SK-N-SH treated with all-trans-retinoic acid at 6 μM for 48 hours (cell line): Measurements from ENCODE around the gene BICC1.

ENCODE experiments used
- ATAC-seq: fragments of 200-7000 bp; cut with Tn5 transposase; 3 replicates; pipeline ENCODE4 v1.9.1; 2020; ENCODE audit warnings: mild to moderate bottlenecking, moderate library complexity
- ARNTL ChIP-seq: fragments of 450-650 bp; formaldehyde crosslinking; IDR thresholded peaks from 2 replicates; pipeline ENCODE4 v1.5.0; 2020; ENCODE audit warnings: low read depth, mild to moderate bottlenecking, moderate library complexity, borderline replicate concordance
- BACH2 ChIP-seq: fragments of 250-450 bp; sonication (Bioruptor Pico); IDR thresholded peaks from 2 replicates; pipeline ENCODE4 v1.9.0; 2021; ENCODE audit warnings: mild to moderate bottlenecking, borderline replicate concordance
- CREB5 ChIP-seq: fragments of 250-450 bp; sonication (Bioruptor Pico); IDR thresholded peaks from 2 replicates; pipeline ENCODE4 v1.5.1; 2020; ENCODE audit warnings: low read depth, mild to moderate bottlenecking, moderate library complexity
- CSDC2 ChIP-seq: fragments of 250-450 bp; sonication (Bioruptor Pico); IDR thresholded peaks from 2 replicates; pipeline ENCODE4 v1.5.0; 2020; ENCODE audit warnings: mild to moderate bottlenecking, moderate library complexity
- CSRNP3 ChIP-seq: fragments of 250-450 bp; sonication (Bioruptor Pico); IDR thresholded peaks from 2 replicates; pipeline ENCODE4 v1.5.1; 2021; ENCODE audit warnings: mild to moderate bottlenecking, moderate library complexity
- ESRRG ChIP-seq: fragments of 250-450 bp; sonication (Bioruptor Pico); IDR thresholded peaks from 2 replicates; pipeline ENCODE4 v1.6.1; 2021; ENCODE audit warnings: mild to moderate bottlenecking
- GLIS3 ChIP-seq: fragments of 250-450 bp; sonication (Bioruptor Pico); IDR thresholded peaks from 2 replicates; pipeline ENCODE4 v1.5.0; 2020; ENCODE audit warnings: mild to moderate bottlenecking, moderate library complexity
- ISL1 ChIP-seq: fragments of 250-450 bp; sonication (Bioruptor Pico); IDR thresholded peaks from 2 replicates; pipeline ENCODE4 v2.1.2; 2022; ENCODE audit warnings: mild to moderate bottlenecking, moderate library complexity
- OSR1 ChIP-seq: fragments of 250-450 bp; sonication (Bioruptor Pico); IDR thresholded peaks from 2 replicates; pipeline ENCODE4 v1.8.0; 2022; ENCODE audit warnings: moderate library complexity, mild to moderate bottlenecking, inconsistent platforms
- PATZ1 ChIP-seq: fragments of 250-450 bp; sonication (Bioruptor Pico); IDR thresholded peaks from 2 replicates; pipeline ENCODE4 v1.8.0; 2020; ENCODE audit warnings: mild to moderate bottlenecking, moderate library complexity, borderline replicate concordance
- POU6F1 ChIP-seq: fragments of 250-450 bp; sonication (Bioruptor Pico); IDR thresholded peaks from 2 replicates; pipeline ENCODE4 v1.8.0; 2021; ENCODE audit warnings: low read depth, mild to moderate bottlenecking, moderate library complexity, borderline replicate concordance
- PPARA ChIP-seq: fragments of 250-450 bp; sonication (Bioruptor Pico); IDR thresholded peaks from 2 replicates; pipeline ENCODE4 v1.5.0; 2020; ENCODE audit warnings: mild to moderate bottlenecking, borderline replicate concordance
- RARB ChIP-seq: fragments of 250-450 bp; sonication (Bioruptor Pico); IDR thresholded peaks from 2 replicates; pipeline ENCODE4 v1.8.0; 2021; ENCODE audit warnings: mild to moderate bottlenecking, moderate library complexity
- SNAI2 ChIP-seq: fragments of 250-450 bp; sonication (Bioruptor Pico); IDR thresholded peaks from 2 replicates; pipeline ENCODE4 v1.5.0; 2020; ENCODE audit warnings: mild to moderate bottlenecking, moderate library complexity
- TCF4 ChIP-seq: fragments of 250-450 bp; sonication (Bioruptor Pico); IDR thresholded peaks from 2 replicates; pipeline ENCODE4 v1.8.0; 2021; ENCODE audit warnings: mild to moderate bottlenecking, moderate library complexity, borderline replicate concordance
- TOX ChIP-seq: fragments of 250-450 bp; sonication (Bioruptor Pico); IDR thresholded peaks from 2 replicates; pipeline ENCODE4 v1.8.0; 2021; ENCODE audit warnings: mild to moderate bottlenecking, moderate library complexity, borderline replicate concordance
- TSHZ2 ChIP-seq: fragments of 250-450 bp; sonication (Bioruptor Pico); IDR thresholded peaks from 2 replicates; pipeline ENCODE4 v1.5.0; 2020; ENCODE audit warnings: mild to moderate bottlenecking, moderate library complexity
- ZC3H10 ChIP-seq: fragments of 250-450 bp; sonication (Bioruptor Pico); IDR thresholded peaks from 2 replicates; pipeline ENCODE4 v1.5.1; 2021; ENCODE audit warnings: mild to moderate bottlenecking, moderate library complexity
- ZFP3 ChIP-seq: fragments of 250-450 bp; sonication (Bioruptor Pico); IDR thresholded peaks from 2 replicates; pipeline ENCODE4 v1.5.0; 2020; ENCODE audit warnings: mild to moderate bottlenecking, moderate library complexity
- ZNF565 ChIP-seq: fragments of 450-650 bp; formaldehyde crosslinking; conservative IDR thresholded peaks from 2 replicates; pipeline ENCODE4 v1.5.0; 2020; ENCODE audit warnings: low read depth, mild to moderate bottlenecking, moderate library complexity
- ZNF70 ChIP-seq: fragments of 450-650 bp; formaldehyde crosslinking; IDR thresholded peaks from 2 replicates; pipeline ENCODE4 v1.5.0; 2020; ENCODE audit warnings: mild to moderate bottlenecking, moderate library complexity
- ZNF8 ChIP-seq: fragments of 450-650 bp; formaldehyde crosslinking; IDR thresholded peaks from 2 replicates; pipeline ENCODE4 v1.5.0; 2020; ENCODE audit warnings: mild to moderate bottlenecking, moderate library complexity

The BICC1 gene

GRCh38 chr10:58704671-58705141 lies 192.0 kb downstream of the BICC1 start:
- TF ChIP-seq TOX (CRISPR knock-in tag) = no peak
- TF ChIP-seq CSDC2 (CRISPR knock-in tag) = no peak
- TF ChIP-seq SNAI2 (CRISPR knock-in tag) = no peak
- no peak for TF ChIP-seq ZNF565 (CRISPR knock-in tag)
- no peak for TF ChIP-seq RARB (CRISPR knock-in tag)
- TF ChIP-seq PATZ1 = no peak
- no peak for TF ChIP-seq ZNF70 (CRISPR knock-in tag)
- TF ChIP-seq ZNF8 = no peak
- TF ChIP-seq ZC3H10 = no peak
- TF ChIP-seq PPARA (CRISPR knock-in tag) = no peak
- no peak for TF ChIP-seq OSR1
- TF ChIP-seq ZFP3 (CRISPR knock-in tag) = no peak
- no peak for TF ChIP-seq ISL1 (CRISPR knock-in tag)
- no peak for TF ChIP-seq CREB5
- no peak for TF ChIP-seq CSRNP3 (CRISPR knock-in tag)
- no peak for TF ChIP-seq GLIS3 (CRISPR knock-in tag)
- no peak for TF ChIP-seq TCF4
- TF ChIP-seq ESRRG (CRISPR knock-in tag) = no peak
- ATAC-seq = peak; percentile 88

GRCh38 chr10:58706836-58707235 lies 194.2 kb downstream of the BICC1 start:
- no peak for ATAC-seq
- TF ChIP-seq ZNF8 (no peak), ZC3H10 (no peak), POU6F1 (CRISPR knock-in tag) (no peak), GLIS3 (CRISPR knock-in tag) (no peak), SNAI2 (CRISPR knock-in tag) (no peak), RARB (CRISPR knock-in tag) (no peak), ZNF70 (CRISPR knock-in tag) (no peak), TSHZ2 (CRISPR knock-in tag) (no peak), ARNTL (CRISPR knock-in tag) (no peak), CSRNP3 (CRISPR knock-in tag) (no peak), TCF4 (no peak), ZNF565 (CRISPR knock-in tag) (no peak), OSR1 (no peak), BACH2 (CRISPR knock-in tag) (no peak), PATZ1 (no peak), ZFP3 (CRISPR knock-in tag) (no peak), PPARA (CRISPR knock-in tag) (no peak), ESRRG (CRISPR knock-in tag) (no peak), CREB5 (no peak), ISL1 (CRISPR knock-in tag) (no peak)
- TF ChIP-seq, all 23 proteins: peak for 0
